ENCODE data around the gene RBM14.
A peak's percentile ranks its signal among the peaks of the same experiment; 100 is the strongest.
"Not testable (repeated sequence)": the region's sequence is repeated elsewhere in the genome, so short reads cannot be mapped to it uniquely, and the experiment has no call there.

Gene RBM14, protein sequence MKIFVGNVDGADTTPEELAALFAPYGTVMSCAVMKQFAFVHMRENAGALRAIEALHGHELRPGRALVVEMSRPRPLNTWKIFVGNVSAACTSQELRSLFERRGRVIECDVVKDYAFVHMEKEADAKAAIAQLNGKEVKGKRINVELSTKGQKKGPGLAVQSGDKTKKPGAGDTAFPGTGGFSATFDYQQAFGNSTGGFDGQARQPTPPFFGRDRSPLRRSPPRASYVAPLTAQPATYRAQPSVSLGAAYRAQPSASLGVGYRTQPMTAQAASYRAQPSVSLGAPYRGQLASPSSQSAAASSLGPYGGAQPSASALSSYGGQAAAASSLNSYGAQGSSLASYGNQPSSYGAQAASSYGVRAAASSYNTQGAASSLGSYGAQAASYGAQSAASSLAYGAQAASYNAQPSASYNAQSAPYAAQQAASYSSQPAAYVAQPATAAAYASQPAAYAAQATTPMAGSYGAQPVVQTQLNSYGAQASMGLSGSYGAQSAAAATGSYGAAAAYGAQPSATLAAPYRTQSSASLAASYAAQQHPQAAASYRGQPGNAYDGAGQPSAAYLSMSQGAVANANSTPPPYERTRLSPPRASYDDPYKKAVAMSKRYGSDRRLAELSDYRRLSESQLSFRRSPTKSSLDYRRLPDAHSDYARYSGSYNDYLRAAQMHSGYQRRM

GRCh38 chr11:66616379-66617154, at the start of gene RBM14:
TSS of gene RBM14 (plus strand) at chr11:66616630. CDS start at chr11:66616721, 91 bp downstream.
- DNase-seq (ENCODE audit: low read depth in 3 of 3) = peak; percentile 97 to 98 (median 97)

DNA sequence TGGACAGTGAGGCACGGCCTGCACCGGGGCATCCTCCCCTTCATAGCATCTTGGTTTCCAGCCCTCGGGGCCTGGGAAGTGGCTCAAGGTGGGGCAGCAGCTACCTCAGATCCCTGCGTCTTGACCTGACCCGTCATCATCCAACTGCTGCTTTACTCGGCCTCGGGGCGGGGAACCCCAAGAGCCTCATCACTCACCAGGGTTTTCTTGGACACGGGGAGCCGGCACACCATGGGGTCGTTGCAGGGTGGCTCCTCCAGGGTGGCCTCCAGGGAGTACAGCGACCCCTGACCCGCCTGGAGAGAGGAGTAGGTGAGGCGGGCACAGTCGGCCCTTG, 48.7 kb upstream of the RBM14 start:
- DNase-seq (ENCODE audit: low read depth in 3 of 3) = no peak

- peak; percentile 43 to 60 (median 45) for DNase-seq (ENCODE audit: low read depth in 3 of 3)
Measured at GRCh38 chr11:66568124-66568916, 48.1 kb upstream of the RBM14 start, which contains the start of gene CTSF. TSS of gene CTSF (minus strand) at chr11:66568606. CDS start at chr11:66568486, 120 bp downstream.

DNA sequence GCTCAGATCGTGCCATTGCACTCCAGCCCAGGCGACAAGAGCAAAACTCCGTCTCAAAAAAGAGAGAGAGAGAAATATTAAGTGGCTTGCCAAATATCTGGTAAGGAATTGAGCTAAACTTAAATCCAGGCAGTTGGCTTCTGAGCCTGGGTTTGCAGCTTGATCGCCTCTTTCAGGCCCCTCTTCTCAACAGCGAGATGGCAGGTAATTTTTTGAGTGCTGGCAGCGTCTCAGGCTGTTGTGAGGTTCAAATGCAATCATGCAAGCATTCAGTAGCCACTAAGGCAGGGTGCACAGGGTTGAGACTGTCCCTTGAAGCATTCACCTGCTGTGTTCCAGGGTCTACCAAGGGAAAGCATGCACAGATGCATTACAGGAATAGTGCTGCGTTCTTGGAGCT, 47.4 kb upstream of the RBM14 start:
- no peak for DNase-seq (ENCODE audit: low read depth in 3 of 3)

- DNase-seq (ENCODE audit: low read depth in 3 of 3) = no peak
Measured at GRCh38 chr11:66570079-66570849, 46.2 kb upstream of the RBM14 start.

DNA sequence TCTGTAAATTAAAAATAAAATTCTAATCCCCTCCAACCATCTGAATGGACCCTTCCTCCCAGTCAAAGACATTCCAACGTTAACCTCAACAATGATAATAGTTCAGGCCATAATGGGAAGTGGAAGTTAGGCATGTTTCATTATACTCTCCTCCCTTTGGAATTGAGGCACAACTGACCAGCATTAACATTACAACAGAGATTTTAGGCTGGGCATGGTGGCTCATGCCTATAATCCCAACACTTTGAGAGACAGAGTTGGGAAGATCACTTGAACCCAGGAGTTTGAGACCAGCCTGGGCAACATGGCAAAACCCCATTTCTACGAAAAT, 45.6 kb upstream of the RBM14 start:
- DNase-seq (ENCODE audit: low read depth in 3 of 3) = no peak

GRCh38 chr11:66579017-66579606, 37.3 kb upstream of the RBM14 start:
- peak; percentile 66 to 80 (median 76) for DNase-seq (ENCODE audit: low read depth in 3 of 3)

DNA sequence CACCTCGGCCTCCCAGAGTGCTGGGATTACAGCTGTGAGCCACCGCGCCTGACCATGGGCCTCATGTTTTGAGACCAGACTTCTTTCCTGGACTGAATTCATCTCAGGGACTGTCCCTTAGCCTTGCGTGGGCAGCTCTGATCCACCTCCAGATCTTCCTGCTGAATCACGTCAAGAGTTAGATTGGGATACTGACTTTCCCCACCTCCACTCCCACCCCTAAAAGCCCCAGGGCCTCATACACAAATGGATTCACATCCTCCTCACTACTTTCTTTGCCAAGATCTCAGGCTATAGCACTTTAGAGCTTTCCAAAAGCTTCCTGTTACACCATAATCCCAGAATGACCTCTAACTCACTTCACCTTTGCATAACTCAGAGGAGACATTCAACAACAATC, 35.6 kb upstream of the RBM14 start:
- DNase-seq (ENCODE audit: low read depth in 3 of 3) = no peak

DNA sequence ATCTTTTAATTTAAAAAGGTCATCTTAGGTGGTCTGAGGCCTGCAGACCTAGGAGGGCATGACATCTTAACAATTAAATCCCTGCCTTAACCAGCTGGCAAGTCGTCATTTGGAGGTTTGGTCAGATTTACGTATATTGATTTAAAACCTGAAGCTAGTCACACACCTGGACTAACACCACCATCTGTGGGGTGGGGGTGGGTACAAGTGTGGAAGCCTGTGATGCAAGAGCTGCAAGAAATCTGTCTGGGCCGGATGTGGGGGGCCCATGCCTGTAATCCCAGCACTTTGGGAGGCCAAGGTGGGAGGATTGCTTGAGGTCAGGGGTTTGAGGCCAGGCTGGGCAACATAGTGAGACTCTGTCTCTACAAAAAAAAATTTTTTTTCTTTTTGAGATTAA, 35.2 kb upstream of the RBM14 start:
- no peak for DNase-seq (ENCODE audit: low read depth in 3 of 3)

DNA sequence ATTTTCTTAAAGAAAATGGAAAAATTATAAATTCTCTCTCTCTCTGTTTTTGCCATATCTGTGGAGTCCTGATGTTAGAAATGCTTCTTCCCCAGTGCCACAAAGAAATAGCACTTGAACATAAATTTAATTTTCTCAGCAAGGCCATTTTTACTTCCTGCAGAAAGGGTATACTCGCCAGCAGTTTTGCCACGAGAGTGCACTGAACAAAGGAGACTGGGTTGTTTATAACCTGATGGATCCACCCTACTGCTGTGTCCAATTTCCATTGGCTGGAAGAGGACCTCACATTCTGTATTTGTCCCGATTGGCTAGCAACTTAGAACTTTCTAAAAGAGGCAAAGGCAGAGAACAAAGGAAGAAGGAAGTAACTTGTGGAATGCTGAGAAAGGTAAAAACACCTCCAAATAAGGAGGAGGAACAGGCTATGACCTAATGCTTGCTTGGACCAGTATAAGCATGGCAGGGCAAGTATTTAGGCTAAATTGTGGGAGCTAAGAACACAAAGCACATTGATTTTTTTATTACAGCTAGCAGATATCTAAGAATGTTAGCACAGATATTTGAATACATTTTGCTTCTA, 33.8 kb upstream of the RBM14 start:
- DNase-seq (ENCODE audit: low read depth in 3 of 3) = not testable (repeated sequence)

DNA sequence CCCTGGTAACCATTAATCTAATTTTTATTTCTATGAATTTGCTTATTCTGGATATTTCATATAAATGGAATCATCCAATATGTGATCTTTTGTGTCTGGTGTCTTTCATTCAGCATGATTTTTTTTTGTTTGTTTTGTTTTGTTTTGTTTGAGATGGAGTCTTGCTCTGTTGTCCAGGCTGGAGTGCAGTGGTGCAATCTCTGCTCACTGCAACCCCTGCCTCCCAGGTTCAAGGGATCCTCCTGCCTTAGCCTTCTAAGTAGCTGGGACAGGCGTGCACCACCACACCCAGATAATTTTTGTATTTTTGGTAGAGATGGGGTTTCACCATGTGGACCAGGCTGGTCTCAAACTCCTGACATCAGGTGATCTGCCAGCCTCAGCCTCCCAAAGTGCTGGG, 31.0 kb upstream of the RBM14 start:
- DNase-seq (ENCODE audit: low read depth in 3 of 3) = not testable (repeated sequence)

DNA sequence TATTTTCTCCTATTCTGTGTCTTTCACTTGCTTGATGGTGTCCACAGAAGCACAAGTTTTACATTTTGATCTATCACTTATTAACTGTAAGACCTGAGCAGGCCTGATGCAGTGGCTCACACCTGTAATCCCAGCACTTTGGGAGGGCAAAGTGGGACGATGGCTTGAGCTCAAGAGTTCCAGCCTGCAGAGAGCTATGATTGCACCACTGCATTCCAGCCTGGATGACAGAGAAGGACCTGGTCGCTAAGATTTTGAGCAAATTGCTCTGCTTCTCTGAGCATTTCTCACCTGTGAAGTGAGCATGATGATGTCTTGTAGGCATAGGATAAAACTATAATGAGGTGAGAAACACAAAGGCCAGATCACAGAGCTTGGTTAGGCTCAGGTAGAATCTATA, 30.3 kb upstream of the RBM14 start:
- DNase-seq (ENCODE audit: low read depth in 3 of 3) = no peak

DNA sequence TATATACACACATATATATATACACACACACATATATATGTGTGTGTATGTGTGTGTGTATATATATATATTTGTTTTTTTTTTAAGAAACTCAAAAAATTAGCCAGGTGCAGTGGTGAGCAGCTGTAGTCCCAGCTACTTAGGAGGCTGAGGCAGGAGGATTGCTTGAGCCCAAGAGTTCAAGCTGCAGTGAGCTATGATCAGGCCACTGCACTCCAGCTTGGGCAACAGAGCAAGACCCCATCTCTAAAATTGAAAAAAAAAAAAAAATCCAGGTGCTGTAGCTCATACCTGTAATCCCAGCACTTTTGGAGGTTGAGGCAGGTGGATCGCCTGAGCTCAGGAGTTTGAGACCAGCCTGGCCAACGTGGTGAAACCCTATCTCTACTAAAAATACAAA, 27.1 kb upstream of the RBM14 start:
- DNase-seq (ENCODE audit: low read depth in 3 of 3) = not testable (repeated sequence)

- no peak for DNase-seq (ENCODE audit: low read depth in 3 of 3)
Measured at GRCh38 chr11:66589996-66590675, 26.3 kb upstream of the RBM14 start.

GRCh38 chr11:66591175-66591574, 25.3 kb upstream of the RBM14 start:
- no peak for DNase-seq (ENCODE audit: low read depth in 3 of 3)

- DNase-seq (ENCODE audit: low read depth in 3 of 3) = peak; percentile 97
Measured at GRCh38 chr11:66592457-66593302, 23.8 kb upstream of the RBM14 start, which contains the start of the genes CCDC87 and CCS. TSS of gene CCDC87 (minus strand) at chr11:66593063. CDS start at chr11:66593015, 48 bp downstream. TSS of gene CCS (plus strand) at chr11:66593185. CDS start at chr11:66593262, 77 bp downstream.

DNA sequence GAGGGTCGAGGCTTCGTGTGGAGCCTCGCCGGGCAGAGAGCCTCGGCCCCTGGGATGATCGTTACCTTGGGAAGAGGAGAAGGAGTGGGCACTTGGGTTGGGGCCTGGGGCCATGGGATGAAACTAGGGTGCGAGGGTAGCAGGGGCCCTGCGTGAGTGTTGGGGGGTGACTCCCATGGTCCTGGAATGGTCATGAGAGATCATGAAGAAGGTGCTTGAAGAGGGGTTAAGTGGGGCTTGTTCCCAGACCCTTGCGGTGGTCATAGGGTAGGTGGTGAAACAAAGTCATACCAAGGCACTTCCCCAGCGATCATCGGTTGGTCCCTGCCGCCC, 23.2 kb upstream of the RBM14 start:
- DNase-seq (ENCODE audit: low read depth in 3 of 3) = no peak

GRCh38 chr11:66593650-66594049, 22.8 kb upstream of the RBM14 start:
- DNase-seq (ENCODE audit: low read depth in 3 of 3) = no peak

Measured in stimulated activated CD4-positive, alpha-beta T cell treated with anti-CD3 and anti-CD28 coated beads, TNF-alpha, amount 100 ng/mL, for 48 hours (primary cell).